KG1 (cell line): ENCODE results near the gene TNS1.

ENCODE experiments used
- DNase-seq: peaks from one replicate; lab custom pipeline; 2025; lab: John Stamatoyannopoulos, UW

Gene TNS1

DNA sequence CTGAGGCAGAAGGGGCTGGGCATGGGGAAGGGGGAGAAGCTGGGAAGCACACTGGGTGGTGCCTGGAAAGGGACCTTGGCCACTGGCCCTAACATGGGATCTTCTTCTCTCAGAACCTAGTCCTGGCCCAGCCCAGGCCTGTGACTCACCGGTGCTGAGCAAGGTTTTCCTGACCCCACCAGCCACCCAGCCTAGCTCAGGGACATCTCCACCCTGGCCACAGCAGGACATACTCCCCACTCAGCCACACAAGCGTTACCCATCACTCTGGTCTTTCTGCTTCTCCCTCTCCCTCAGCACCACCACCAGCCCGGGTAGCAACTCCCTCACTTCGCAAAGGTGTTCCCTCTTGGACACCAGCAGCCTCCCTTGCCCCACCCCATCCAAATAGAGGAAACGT, 22.8 kb downstream of the TNS1 start:
- DNase-seq: no peak

DNA sequence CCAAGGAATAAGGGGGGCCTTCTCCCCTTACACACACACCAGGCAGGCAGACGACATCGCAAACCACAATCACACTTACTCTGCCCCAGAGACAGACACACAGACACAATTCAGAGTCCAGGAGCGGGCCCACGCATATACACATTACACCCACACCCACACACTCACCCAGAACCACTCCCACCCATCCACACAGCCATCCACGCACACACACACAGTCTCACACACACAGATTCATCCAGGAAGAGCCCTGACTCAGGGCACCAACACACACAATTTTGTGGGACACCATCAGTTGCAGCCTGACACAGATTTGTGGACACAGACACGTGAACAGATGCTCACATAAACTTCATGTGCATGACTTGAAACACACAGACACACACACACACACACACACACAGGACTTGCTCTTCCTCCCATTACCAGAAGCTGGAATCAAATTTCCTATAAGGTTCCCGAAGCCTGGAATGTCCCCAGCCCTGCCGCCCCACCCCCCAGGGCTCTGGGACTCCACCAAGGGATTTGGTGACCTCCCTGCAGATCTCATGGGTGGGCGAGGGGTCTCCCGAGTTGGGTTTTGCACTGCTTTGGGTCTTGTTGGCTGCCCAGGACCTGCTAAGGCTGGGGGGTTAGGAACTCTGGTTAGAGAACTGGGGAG, 23.5 kb downstream of the TNS1 start:
- DNase-seq: no peak

DNA sequence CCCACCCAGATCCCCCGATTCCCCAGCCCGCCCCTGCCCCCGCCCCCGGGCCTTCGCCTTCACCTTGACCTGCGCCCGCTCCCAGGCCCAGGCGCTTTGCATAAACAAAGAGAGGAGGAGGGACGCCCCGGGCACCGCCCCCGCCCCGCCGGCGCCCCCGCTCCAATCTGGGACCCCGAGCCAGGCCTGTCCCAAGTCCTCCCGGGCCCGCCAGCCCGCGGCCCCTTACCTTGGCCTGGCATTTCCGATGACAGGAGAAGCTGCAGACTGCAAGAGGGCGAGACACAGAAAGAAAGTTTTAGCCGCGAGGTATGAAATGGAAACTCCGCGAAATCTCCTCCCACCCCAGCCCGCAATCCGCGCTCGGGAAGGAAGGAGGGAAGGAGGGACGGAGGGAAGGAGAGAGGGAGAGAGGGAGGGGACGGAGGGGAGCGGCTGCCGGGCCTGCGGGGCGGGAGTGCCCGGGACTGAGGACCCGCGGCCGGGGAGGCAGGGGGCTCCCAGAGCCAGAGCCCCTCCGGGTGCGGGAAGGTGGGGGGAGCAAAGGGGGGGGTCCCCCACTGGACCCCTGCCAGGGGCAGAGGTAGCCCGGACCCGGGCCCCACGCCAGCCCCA, 24.2 kb downstream of the TNS1 start:
- no peak for DNase-seq

DNA sequence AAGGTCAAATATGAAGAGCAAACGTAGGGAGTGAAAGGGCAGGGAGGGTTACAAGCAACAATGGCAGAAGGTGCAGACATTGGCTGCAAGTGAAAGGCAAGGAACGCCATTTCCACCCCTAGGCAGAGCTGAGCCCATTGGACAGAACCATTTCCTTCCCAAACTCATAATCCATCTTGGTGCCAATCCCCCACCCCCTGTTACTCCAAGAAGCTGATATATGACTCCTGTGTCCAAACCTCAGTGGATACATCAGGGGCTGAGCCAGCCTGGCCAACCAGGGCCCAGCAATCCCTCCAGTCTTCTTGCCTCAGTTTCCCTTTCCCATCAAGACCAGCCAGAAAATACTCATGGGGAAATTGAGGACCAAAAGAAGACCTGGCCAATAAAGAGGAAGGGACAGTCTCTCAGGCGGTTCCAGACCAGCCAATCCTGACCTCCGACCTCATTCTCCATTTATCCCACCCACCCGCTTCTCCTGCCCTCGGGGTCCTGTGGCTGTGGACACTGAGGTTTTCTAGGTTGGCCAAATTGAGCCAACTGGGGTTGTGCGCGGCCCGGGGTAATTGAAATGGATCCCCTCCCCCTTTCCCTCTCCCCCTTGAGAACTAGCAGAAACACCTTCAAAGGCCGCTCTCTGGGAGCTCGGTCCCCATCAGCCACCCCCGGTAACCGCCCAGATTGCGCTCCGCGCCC, 24.8 kb downstream of the TNS1 start:
- DNase-seq: no peak

DNA sequence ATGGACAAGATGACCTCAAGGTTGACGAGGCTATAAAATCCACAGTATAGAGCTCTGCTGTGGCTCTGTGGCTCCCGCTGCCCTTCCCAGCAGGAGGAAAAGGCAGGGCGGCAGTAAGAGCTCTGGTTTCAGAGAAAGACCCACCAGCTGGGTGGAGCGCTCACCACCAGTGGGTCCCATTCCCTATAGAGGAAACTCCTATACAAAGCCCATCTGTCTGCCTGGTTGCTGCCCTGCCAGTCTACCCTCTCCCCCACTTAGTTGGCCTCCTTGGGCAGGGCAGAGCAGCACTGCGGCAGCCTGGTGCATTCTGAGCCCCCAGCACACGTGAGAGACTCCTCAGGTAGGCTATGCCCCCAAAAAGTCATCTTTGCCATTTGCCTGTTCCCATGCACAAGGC, 26.5 kb downstream of the TNS1 start:
- DNase-seq: no peak

DNA sequence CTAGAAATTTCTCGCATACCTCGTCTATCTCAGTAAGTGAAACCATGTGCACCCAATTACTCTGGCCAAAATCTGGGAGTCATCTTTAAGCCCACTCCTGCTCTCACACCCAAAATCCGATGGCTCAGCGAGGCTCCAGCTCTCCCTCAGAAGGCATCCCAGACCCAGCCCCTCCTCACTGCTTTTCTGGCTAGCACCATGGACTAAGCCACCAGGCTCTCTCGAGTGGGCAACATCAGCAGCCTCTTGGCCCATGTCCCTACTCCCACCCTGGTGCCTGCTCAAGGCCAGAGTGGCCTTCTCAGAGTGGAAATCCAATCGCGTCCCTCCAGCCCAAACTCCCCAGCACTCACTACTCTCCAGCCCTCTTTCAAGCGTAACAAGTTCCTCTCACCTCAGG, 27.2 kb downstream of the TNS1 start:
- no peak for DNase-seq

DNA sequence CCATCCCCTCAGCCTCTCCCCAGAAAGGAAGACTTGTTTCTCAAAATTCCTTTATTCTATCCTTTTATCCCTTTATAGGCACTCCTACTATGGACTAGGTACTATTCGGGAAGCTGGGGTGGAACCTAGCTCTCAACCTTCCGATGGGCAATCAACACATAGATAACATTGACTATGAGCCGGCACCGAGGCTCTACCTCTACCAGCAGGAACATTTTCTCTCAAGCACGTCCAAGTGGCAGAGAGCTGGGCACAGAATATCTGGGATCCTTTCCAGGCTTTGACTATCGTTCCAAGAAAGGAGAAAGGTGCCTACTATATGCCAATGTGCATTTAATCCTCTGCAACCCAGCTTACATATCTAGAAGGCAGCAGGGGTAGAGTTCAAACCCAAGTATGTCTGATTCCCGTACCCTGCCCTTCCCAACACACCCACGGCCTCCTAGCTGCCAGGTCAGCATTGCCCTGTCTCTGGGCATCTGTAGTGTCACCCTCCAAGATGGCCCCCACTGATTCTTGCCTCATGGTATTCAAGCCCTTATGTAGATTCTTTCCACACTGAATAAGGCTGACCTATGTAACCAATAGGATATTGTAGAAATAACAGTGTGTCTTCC, 28.3 kb downstream of the TNS1 start:
- DNase-seq: no peak

DNA sequence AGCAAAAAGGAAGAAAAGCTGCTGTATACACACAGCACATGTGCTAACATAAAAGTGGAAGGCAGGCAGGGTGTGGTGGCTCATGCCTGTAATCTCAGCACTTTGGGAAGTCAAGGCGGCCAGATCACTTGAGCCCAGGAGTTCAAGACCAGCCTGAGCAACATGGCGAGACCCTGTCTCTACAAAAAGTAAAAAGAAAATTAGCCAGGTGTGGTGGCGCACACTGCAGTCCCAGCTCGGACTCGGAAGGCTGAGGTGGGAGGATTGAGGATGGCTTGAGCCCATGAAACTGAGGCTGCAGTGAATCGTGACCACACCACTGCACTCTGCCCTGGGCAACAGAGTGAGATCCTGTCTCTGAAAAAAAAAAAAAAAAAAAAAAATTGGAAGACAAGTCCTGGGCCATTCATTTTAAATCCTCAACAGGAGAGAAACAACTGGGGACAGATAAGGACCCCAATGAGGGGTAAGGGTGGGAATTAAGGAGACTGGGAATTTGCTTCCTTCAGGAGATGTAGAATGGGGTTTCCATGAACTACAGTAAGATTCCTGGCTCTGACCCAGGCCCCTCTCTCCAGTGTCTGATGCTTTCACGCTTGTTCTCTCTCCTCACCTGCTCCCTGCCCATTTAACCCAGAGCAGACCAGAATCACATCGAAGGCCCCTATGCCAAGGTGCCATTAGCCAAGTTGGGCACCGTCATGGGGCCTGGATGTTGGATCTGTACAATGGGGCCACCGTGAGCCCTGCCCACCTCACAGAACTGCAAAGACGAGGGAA, 29.6 kb downstream of the TNS1 start:
- no peak for DNase-seq

DNA sequence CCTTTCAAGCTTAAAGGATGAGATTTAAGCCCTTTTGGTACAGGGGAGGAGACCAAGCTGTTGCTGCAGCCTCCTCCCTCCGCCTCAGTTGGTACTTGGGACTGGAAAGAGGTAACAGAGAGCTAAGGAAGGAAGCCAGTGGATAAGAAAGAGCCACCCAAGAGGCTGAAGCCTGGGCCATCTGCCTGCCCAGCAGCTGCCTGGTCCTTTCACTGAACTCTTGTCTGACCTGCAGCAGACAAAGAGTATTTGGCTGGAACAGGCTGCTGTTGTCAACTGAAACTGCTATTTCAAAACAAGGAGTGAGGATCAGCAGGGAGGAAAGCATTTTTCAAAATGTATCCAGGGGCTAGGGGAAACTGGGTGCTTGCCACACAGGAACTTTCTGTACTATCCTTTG, 30.3 kb downstream of the TNS1 start:
- DNase-seq: no peak

DNA sequence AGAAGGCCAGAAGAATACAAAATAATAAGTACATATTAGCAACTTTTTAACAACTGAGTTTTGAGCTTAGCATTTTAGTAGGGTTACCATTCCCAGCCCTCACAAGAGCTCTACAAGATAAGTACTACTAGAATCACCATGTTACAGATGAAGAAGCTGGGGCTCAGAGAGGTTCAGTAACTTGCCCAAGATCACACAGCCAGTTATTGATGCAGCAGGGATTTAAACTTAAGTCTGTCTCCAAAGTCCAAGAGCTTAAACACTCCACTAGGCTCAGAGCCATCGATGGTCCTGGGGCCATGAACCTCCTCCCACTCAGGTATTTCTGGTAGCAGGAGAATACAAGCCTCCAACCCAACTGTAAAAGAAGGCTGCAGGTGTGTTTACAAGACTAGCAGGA, 30.8 kb downstream of the TNS1 start:
- DNase-seq: no peak

DNA sequence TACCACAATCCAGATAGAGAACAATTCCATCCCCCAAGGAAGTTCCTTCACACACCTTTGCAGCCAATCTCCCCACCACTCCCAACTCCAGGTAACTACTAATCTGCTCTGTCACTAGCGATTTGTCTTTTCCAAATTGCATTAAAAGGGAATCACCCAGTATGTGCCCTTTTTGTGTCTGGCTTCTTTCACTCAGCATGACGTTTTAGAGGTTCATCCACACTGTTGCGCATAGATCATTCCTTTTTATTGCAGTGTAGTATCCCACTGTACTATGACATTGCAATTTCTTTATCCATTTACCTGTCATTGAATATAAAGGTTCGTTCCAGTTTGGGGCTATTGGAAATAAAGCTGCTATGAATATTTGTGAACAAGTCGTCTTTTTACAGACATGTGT, 31.6 kb downstream of the TNS1 start:
- DNase-seq: no peak

DNA sequence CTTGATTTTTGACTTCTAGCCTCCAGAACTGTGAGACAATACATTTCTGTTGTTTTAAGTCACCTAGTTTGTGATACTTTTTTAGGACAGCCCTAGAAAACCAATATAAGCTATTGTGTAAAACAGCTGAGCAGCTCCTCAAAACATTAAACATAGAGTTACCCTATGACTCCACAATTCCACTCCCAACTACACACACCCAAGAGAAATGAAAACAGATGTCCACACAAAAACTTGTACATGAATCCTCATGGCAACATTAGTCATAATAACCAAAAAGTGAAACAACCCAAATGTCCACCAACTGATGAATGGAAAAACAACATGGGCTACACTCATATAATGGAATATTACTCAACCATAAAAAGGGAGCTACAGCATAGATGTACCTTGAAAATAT, 32.6 kb downstream of the TNS1 start:
- DNase-seq: no peak

DNA sequence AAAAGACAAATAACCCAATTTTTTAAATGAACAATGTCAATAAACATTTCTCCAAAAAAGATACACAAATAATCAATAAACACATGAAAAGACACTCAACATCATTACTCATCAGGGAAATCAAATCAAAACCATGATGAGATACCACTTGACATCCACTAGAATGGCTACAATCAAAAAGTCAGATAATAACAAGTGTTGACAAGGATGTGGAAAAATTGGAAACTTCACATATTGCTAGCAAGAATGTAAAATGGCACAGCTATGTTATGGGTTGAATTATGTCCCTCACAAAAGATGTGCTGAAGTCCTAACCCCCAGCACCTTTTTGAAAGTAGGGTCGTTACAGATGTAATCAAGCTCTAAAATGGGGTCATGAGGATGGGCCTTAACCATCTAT, 33.2 kb downstream of the TNS1 start:
- DNase-seq: no peak

DNA sequence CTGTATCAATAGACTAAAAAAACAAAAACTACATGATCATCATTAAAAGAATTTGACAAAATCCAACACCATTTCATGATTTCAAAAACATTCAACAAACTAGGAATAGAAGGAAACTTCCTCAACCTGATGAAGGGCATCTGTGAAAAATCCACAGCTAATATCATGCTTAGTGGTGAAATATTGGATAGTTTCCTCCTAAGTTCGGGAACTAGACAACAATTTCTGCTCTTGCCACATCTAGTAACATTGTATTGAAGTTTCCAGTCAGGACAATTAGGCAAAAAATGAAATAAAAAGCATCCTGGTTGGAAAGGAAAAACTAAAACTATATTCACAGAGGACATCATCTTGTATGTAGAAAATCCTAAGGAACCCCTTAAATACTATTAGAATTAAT, 34.8 kb downstream of the TNS1 start:
- no peak for DNase-seq

DNA sequence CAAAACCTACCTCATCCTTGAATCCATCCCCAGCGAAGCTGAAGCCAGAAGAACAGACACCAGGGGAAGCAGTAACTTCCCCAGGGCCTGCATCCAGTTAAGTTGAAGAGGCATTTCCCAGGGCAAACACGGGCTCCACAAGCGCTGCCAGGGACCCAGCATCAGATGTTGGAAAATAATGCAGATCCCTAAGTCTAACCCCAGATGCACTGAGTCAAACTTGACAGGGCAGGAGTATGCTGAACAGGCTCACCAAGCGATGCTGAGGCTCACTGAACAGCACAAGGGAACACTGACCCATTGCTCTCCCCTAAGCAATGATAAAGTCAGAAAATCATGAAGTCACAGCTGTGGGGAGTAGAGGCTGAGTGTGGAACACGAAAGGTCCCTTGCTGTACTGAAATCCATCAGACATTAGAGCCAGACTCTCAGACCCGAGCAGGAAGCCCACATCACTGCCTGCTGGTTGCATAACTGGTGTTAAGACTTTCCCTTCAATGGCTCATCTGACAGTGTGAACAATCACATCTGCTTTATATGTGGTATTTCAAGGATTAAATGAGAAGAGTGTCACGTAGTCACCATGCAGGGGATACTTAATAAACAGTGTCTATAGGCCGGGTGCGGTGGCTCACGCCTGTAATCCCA, 36.2 kb downstream of the TNS1 start:
- no peak for DNase-seq

DNA sequence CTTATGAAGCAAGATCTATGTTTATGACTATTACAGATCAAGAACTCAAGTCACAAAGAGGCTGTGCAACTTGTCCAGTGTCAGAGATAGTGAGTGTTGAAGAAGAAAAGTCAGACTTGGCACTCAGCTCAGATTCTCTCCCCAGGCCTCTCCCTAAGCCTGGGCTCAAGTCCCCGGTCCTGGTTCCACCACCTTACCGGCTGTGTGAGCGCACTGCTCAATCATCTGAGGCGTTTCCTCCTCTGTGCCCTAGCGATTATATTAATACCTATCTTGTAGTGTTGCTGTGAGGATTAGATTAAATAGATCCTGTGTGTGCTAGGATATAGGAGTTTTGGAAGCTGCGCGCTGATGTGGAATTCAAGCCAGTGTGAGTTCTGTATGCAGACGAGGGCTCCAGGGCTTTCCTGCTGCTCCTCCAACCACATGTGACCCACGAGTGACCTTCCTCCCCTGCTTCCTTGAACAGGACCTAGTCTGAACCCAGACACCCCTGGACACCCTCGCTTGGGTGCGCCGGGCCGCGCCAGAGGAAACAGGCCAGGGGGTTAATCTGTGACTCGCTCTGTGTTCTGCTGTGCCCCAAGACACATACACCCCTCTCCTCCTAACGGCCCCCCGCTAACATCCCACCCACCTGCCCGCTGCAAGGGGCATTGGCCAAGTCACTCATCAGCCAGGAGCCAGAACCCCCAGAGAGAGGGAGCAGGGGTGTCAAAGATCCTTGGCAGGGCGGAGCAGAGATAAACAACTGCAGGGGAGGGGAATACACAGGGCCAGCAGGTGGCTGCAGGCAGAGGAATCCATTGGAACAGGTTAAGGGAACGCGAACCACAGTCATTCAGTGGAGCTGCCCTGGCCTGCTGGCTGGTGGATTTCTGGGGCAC, 38.3 kb downstream of the TNS1 start:
- DNase-seq: no peak

DNA sequence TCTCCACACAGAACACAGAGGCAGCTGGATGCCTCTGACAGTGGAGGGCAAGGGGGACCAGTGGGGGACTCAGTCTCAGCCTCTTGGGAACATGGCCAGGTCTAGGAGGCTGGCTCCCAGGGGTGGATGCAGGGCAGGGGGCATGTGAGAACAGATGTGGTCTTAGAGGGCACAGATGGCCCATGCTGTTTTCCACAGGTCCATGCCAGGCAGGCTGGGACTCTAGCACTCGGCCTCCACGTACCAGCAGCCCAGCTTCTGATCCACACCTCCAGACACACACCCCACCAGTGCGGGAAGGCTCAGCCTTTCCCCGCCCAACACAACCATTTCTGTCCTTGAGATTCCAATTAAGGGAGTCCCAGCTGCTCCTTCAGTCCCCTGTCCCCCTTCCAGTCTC, 42.4 kb downstream of the TNS1 start:
- no peak for DNase-seq

DNA sequence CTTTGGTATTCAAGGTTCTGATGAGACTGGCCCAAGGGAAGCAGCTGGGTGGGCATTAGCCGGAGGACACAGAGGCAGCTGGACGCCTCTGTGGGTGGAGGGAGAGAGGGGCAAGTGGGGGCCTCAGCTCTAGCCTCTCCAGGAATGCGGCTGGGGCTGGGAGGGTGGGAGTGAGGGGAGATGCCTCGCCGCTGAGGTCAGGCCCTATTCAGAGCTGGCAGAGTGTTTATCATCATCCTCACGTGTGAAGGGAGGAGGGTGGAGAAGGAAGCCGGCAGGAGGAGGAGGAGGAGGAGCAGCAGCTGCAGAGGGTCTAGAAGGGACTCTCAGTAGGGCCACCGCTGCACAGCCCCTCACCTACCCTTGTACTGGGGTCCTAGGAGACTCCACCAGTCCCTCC, 43.1 kb downstream of the TNS1 start:
- no peak for DNase-seq

DNA sequence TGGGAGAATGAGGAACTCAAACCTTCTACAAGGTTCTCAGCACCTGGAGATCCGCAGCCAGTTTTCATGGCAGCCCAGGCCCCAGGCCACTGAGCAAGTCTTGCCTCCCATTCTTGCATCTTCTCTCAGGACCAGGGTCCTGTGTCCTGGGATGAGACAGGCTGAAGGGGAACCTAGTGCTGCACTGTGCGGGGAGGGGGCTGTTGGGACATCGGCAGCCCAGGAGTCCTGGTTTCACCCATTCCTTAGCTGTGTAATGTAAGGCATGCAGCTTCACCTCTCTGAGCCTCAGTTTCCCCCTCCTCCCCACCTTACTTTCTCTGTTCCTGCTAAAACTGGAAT, 43.9 kb downstream of the TNS1 start:
- no peak for DNase-seq

DNA sequence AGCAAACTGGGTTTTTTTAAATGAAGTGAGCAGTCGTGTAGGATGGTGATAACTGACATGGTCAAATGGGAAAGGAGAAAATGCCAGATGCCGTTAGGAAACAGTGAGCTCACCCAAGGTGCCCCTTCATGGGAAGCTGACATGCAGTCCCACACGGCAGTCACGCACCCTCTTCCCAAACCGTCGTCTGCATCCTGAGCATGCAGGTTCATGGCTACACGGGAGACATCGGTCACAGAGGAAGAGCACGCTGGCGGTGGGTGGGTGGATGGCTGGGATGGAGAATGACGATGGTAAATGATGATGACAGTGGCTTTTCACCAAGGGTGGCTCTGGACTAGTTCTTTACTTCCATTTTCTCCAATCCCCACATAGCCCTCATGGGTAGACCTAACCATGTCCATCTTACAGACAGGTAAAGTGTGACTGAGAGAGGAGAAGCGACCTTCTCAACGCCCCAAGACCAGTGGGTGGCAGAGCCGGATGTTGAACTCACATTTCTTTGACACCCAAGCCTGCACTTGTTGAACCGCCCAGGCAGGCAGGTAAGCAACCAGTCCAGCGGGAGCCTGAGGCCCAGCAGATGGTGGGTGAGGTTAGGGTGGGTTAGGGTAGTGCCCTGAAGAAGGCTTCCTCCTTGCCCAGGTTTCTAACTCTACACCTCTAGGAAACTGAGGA, 44.5 kb downstream of the TNS1 start:
- DNase-seq: no peak
